Ramos (cell line): ENCODE measurements around the gene MBD3L5.
"Not testable (repeated sequence)": the region's sequence is repeated elsewhere in the genome, so short reads cannot be mapped to it uniquely, and the experiment has no call there.

ENCODE experiments used
- in situ Hi-C: fragments of 300-500 bp; cut with MboI; formaldehyde crosslinking; loops from one replicate; pipeline ENCODE4 v1.14.3; 2022; ENCODE audit warnings: low sequenced_read_pairs; ENCODE audit not compliant: unreplicated experiment

Gene MBD3L5

DNA sequence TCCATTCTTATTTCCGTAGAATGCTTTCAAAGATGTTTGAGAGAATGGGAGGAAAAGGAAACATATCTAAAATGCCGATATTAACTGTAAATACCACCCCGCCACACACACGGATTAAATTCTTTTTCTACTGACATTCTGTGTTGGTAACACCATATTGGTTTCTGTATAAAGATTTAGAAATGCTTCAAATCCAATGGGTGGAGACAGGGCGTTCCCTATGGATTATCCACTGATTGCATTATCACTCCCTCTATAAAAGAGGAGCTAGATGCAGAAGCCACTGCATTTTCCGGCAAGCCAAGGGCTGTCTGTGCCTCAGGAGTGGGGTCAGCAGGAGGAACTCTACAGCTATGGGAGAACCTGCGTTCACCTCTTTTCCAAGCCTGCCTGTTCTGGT, 18.6 kb downstream of the MBD3L5 start, which contains the start of gene MBD3L2:
MBD3L2 (plus strand) TSS at position 301 of the 400 bp plus-strand sequence; CDS start at position 354, 53 bp downstream.
- in situ Hi-C loops: not testable (repeated sequence)

- in situ Hi-C loops: not testable (repeated sequence)
These were observed 21.0 kb downstream of the MBD3L5 start for GRCh38 chr19:7051421-7051820.

DNA sequence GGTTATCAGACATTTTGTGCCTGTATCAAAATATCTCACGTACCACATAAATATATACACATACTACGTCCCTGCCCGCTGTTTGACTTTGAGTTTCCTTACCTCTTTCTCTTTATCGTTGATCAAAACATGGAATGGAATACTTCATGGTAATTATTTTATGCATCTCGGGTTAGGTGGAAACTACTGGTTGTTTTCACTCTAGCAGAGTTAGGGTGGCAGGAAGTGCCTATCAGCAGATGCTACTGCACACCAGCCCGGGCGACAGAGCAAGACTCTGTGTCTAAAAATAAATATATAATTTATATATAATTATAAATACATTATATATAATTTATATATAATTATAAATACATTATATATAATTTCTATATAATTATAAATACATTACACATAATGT, 22.5 kb downstream of the MBD3L5 start:
- in situ Hi-C loops: not testable (repeated sequence)

GRCh38 chr19:7054635-7055368, 24.4 kb downstream of the MBD3L5 start:
- in situ Hi-C loops: not testable (repeated sequence)

DNA sequence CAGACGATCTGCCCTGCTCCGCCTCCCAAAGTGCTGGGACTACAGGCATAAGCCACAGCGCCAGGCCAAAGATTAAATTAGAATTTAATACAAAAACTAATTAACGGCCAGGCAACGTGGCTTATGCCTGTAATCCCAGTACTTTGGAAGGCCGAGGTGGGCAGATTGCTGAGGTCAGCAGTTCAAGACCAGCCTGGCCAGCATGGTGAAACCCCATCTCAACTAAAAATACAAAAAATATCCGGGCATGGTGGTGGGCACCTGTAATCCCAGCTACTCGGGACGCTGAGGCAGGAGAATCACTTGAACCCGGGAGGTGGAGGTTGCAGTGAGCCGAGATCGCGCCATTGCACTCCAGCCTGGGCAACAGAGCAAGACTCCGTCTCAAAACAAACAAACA, 25.3 kb downstream of the MBD3L5 start:
- in situ Hi-C loops: not testable (repeated sequence)

DNA sequence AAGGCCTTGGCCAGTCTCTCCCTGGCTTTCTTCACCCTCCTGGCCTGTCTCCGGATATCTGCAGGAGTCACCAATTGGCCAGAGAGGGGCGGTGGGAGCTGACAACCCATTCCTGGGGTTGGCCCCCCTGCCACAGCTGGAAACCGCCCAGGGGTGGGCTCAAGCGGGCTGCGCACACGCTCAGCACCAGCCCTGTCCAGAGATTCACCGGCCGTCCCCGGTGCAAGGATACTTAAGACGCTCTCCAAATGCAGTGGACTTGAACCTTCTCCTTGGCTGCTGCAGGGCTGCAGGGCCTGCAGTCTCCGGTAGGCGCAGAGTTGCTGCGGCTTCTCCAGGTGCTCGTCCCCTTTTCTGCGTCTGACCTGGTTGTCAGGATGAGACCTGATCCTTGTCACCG, 26.0 kb downstream of the MBD3L5 start:
- in situ Hi-C loops: not testable (repeated sequence)

GRCh38 chr19:7058576-7058975, 28.2 kb downstream of the MBD3L5 start, which contains the start of gene MBD3L3:
MBD3L3 (minus strand) TSS chr19:7058676; CDS start chr19:7058605, 71 bp downstream.
- in situ Hi-C loops: not testable (repeated sequence)

DNA sequence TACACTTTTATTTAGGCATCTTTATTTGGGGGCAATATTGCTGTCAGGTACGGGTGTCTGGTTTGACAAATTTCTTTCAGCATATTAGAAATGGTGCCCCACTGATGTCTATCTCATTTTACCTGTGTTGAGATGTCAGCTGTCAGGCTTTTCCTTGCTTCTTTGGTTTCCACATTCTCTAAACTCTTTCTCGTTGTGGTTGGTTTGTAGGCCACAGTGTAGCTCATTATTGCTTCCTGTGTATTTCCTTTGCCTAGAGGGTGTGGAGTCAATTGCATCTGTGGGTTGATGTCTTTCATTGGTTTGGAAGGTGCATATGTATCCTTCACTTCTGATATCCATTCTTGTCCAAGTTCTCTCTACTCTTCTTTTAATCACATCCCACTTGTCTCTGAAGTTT, 29.6 kb downstream of the MBD3L5 start:
- in situ Hi-C loops: not testable (repeated sequence)

GRCh38 chr19:7063339-7063738, 33.0 kb downstream of the MBD3L5 start:
- in situ Hi-C loops: no loop called here

GRCh38 chr19:7063764-7064418, 33.5 kb downstream of the MBD3L5 start:
- in situ Hi-C loops: no loop called here

- in situ Hi-C loops: not testable (repeated sequence)
These were observed 36.7 kb downstream of the MBD3L5 start for GRCh38 chr19:7067122-7067521.

- in situ Hi-C loops: no loop called here
These were observed 37.3 kb downstream of the MBD3L5 start for GRCh38 chr19:7067716-7068115.

DNA sequence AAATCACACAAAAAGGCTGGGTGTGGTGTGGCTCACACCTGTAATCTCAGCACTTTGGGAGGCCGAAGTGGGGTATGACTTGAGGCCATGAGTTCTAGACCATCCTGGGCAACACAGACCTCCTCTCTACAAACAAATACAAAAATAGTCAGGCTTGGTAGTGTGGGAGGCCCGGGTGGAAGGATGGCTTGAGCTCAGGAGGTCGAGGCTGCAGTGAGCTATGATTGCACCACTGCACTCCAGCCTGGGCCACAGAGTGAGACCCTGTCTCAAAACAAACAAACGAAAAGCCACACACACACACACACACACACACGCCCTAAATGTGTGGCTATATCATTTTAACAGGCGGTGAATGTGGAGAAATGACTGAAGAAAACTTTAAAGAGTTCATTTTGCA, 38.2 kb downstream of the MBD3L5 start:
- in situ Hi-C loops: no loop called here

DNA sequence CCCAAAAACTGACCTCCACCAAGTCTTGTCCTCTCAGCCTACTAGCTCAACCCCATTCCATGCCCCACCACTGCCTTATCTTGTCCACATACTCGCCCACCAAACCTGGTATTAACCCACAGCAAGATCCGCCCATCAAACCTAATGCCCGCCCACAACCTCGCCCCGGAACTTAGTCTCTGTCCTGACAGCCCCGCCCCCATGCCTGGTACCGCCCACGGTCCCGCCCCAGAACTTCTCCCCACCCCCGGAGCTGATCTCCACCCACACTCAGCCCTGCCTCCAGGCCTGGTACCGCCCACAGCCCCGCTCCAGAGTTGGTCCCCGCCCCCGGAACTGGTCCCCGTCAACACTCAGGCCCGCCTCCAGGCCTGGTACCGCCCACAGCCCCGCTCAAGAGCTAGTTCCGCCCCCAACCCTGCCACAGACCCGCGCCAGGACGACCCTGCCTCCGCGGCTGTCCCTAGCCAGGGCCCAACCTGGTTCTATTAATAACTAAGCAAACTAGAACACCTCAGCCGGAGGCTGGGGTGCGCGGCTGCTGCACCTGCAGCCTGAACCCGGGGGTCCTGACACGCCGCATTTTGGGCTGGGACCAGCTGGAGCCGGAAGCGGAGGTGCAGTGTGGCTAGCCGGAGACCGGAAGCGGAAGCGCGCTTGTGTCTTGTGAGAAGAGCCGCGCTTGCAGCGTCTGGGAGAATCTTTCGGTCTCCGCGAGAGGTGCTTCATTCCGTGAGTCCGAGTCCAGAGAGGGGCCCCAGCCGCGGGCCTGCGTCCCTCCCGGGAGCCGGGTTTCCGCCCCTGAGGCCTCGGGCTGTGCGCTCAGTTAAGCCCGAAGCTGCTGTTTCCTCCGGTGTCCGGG, 38.9 kb downstream of the MBD3L5 start, which contains the start of gene ZNF557:
ZNF557 (plus strand) TSS at position 662 of the 862 bp plus-strand sequence. CDS start 5,372 bp downstream, outside the sequence.
- in situ Hi-C loops: no loop called here

DNA sequence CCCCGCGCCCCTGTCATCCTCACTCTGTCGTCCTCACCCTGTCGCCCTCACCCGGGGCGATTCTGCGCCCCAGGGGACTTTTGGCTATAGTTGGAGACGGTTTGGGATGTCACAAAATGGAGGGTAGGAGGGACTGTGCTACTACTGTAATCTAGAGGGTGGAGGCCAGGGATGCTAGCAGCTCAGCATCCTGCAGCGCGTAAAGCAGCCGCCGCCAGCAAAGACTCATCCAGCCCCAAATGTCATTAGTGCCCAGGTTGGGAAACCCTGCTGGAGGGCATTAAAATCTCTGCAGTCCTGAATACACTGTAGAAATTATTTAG, 39.5 kb downstream of the MBD3L5 start:
- in situ Hi-C loops: no loop called here

GRCh38 chr19:7072541-7072940, 42.2 kb downstream of the MBD3L5 start:
- in situ Hi-C loops: no loop called here

GRCh38 chr19:7074705-7075282, 44.4 kb downstream of the MBD3L5 start:
- in situ Hi-C loops: loop anchor here (25.0 kb wide), 1 partner anchor 887 kb away; no protein-coding TSS in a partner anchor

GRCh38 chr19:7076151-7076550, 45.8 kb downstream of the MBD3L5 start:
- in situ Hi-C loops: loop anchor here (25.0 kb wide), 1 partner anchor 889 kb away; no protein-coding TSS in a partner anchor

GRCh38 chr19:7078008-7078407, 47.6 kb downstream of the MBD3L5 start:
- in situ Hi-C loops: loop anchor here (25.0 kb wide), 1 partner anchor 891 kb away; no protein-coding TSS in a partner anchor
